ENCODE measurements around the gene CTAGE4. TPM values are rescaled to one million over a fixed set of nuclear protein-coding genes. Genes with fewer than 3 reads are reported as not detected.
"Not testable (repeated sequence)": the region's sequence is repeated elsewhere in the genome, so short reads cannot be mapped to it uniquely, and the experiment has no call there.

CTAGE4 gene
- total RNA-seq (10 to 100 TPM in 1 of 2 donors, 1 to 10 TPM in 1; 7.5 to 13.1 TPM), polyA plus RNA-seq (ENCODE audit: insufficient read depth, low read depth, low replicate concordance) (not detected)
- long read RNA-seq, donor 1, partial matches to known transcripts, result 0 of 3 reads
- long read RNA-seq, donor 1, other reads (novel, unspliced or antisense), result 0 of 3 reads
- long read RNA-seq, donor 2, result 0 reads

DNA sequence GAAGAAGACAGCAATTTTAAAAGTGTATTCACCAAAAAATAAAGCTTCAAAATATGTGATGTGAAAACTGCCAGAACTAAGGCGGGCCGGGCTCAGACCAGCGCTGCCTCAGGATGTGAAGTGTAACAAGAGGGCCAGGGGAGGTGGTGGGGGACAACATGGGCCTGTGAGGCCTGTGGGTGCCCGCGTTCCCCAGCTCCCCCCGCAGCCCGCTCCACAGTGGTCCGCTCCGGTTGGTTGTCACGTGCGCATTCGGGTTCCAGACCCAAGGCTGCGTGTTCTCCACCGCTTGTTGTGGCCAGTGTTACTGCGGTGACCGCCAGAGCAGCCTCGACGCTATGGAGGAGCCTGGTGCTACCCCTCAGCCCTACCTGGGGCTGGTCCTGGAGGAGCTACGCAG, at the start of gene CTAGE4:
CTAGE4 (plus strand) TSS at position 301 of the 400 bp plus-strand sequence; CDS start at position 339, 38 bp downstream.
- H3K4me3 ChIP-seq; H3K27ac ChIP-seq; DNase-seq; H3K27me3 ChIP-seq; H3K36me3 ChIP-seq (ENCODE audit: low read depth, missing control alignments); H3K9me3 ChIP-seq; intact Hi-C loops (cut with DNase I; ENCODE audit: low total_unique reads); H3K4me1 ChIP-seq: not testable (repeated sequence)
- 60% methylated on average over 2 of the region's 19 CpGs; no CpG with 5 or more reads in 1 of the 2 donors for WGBS, 2 donors

- Histone ChIP-seq H3K27ac (no peak overlapping the region), H3K4me3 (no peak overlapping the region), H3K9me3 (no peaks in the 10 kb centered on the region), H3K27me3 (no peaks in the 10 kb centered on the region), H3K4me1 (no peaks in the 10 kb centered on the region), H3K36me3 (ENCODE audit: low read depth, missing control alignments) (no peaks in the 10 kb centered on the region)
- intact Hi-C loops (cut with DNase I; ENCODE audit: low total_unique reads), result no loop called here
- DNase-seq, result no peak
- WGBS, 2 donors, result 78% methylated on average over 1 of the region's 1 CpG
- TF ChIP-seq POLR2A (IDR thresholded peaks at IDR 0.05), result no peak
- TF ChIP-seq, protein P1, sequence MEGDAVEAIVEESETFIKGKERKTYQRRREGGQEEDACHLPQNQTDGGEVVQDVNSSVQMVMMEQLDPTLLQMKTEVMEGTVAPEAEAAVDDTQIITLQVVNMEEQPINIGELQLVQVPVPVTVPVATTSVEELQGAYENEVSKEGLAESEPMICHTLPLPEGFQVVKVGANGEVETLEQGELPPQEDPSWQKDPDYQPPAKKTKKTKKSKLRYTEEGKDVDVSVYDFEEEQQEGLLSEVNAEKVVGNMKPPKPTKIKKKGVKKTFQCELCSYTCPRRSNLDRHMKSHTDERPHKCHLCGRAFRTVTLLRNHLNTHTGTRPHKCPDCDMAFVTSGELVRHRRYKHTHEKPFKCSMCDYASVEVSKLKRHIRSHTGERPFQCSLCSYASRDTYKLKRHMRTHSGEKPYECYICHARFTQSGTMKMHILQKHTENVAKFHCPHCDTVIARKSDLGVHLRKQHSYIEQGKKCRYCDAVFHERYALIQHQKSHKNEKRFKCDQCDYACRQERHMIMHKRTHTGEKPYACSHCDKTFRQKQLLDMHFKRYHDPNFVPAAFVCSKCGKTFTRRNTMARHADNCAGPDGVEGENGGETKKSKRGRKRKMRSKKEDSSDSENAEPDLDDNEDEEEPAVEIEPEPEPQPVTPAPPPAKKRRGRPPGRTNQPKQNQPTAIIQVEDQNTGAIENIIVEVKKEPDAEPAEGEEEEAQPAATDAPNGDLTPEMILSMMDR (IDR thresholded peaks at IDR 0.05), result no peak
Observed at GRCh38 chr7:144134116-144134515, 49.1 kb upstream of the CTAGE4 start.

DNA sequence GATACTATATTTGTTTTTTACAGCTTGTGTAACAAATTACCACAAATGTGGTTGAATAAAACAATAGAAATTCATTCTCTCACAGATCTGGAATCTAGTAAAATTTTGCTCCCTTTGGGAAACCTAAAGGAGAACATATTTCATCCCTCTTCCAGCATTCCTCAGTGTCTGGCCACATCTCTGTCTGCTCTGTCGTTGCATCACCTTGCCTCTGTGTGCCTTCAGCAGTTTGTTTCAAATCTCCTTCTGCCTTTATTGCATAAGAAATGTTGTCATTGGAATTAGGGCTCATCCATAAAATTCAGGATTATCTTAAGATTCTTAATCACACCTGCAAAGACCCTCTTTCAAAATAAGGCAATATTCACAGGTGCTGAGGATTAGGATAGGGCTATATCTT, 45.8 kb upstream of the CTAGE4 start:
- 61 to 64% methylated on average over 1 of the region's 1 CpG for WGBS, 2 donors
- intact Hi-C loops (cut with DNase I; ENCODE audit: low total_unique reads), result no loop called here
- Histone ChIP-seq H3K4me3 (no peak overlapping the region), H3K27me3 (no peaks in the 10 kb centered on the region), H3K36me3 (ENCODE audit: low read depth, missing control alignments) (no peaks in the 10 kb centered on the region), H3K4me1 (no peaks in the 10 kb centered on the region), H3K27ac (no peak overlapping the region), H3K9me3 (no peaks in the 10 kb centered on the region)
- DNase-seq, result no peak
- no peak for TF ChIP-seq POLR2A (IDR thresholded peaks at IDR 0.05)
- TF ChIP-seq, protein P1 (IDR thresholded peaks at IDR 0.05), result no peak

- Histone ChIP-seq H3K36me3 (ENCODE audit: low read depth, missing control alignments) (no peaks in the 10 kb centered on the region), H3K27ac (no peak overlapping the region), H3K9me3 (no peaks in the 10 kb centered on the region), H3K27me3 (no peaks in the 10 kb centered on the region), H3K4me3 (no peak overlapping the region), H3K4me1 (no peaks in the 10 kb centered on the region)
- DNase-seq, result no peak
- intact Hi-C loops (cut with DNase I; ENCODE audit: low total_unique reads), result no loop called here
- WGBS, 2 donors, result 80 to 96% methylated on average over 3 of the region's 3 CpGs
- TF ChIP-seq, protein P1 (IDR thresholded peaks at IDR 0.05), result no peak
- TF ChIP-seq POLR2A (IDR thresholded peaks at IDR 0.05), result no peak
Observed at GRCh38 chr7:144142187-144142586, 41.1 kb upstream of the CTAGE4 start.

GRCh38 chr7:144144426-144144825, 38.8 kb upstream of the CTAGE4 start:
- intact Hi-C loops (cut with DNase I; ENCODE audit: low total_unique reads), result no loop called here
- no peaks in the 10 kb centered on the region for H3K36me3 ChIP-seq (ENCODE audit: low read depth, missing control alignments)
- no peak overlapping the region for H3K4me3 ChIP-seq
- no peak for DNase-seq
- H3K27ac ChIP-seq, result no peak overlapping the region
- H3K27me3 ChIP-seq, result no peaks in the 10 kb centered on the region
- no peak for TF ChIP-seq POLR2A (IDR thresholded peaks at IDR 0.05)
- TF ChIP-seq, protein P1 (IDR thresholded peaks at IDR 0.05), result no peak
- no peaks in the 10 kb centered on the region for H3K4me1 ChIP-seq
- 86 to 90% methylated on average over 3 of the region's 3 CpGs for WGBS, 2 donors
- no peaks in the 10 kb centered on the region for H3K9me3 ChIP-seq

Measured in testis (tissue), 5 donors.